Ishikawa (cell line): Measurements from ENCODE around the gene VPS39.

ENCODE experiments used
- CEBPB ChIP-seq: IDR thresholded peaks from 2 replicates; pipeline ENCODE4 v1.6.1; 2012
- CREB1 ChIP-seq: IDR thresholded peaks from 2 replicates; pipeline ENCODE4 v1.6.1; 2012; ENCODE audit warnings: low read depth
- EGR1 ChIP-seq: IDR thresholded peaks from 2 replicates; pipeline ENCODE4 v1.6.1; 2012
- EP300 ChIP-seq: IDR thresholded peaks from 2 replicates; pipeline ENCODE4 v1.6.1; 2012; ENCODE audit warnings: borderline replicate concordance
- FOXM1 ChIP-seq: IDR thresholded peaks from 2 replicates; pipeline ENCODE4 v1.6.1; 2012; ENCODE audit warnings: low read depth, borderline replicate concordance
- MAX ChIP-seq: IDR thresholded peaks from 2 replicates; pipeline ENCODE4 v1.6.1; 2012
- NFIC ChIP-seq: IDR thresholded peaks from 2 replicates; pipeline ENCODE4 v1.6.1; 2012
- RAD21 ChIP-seq: IDR thresholded peaks from 2 replicates; pipeline ENCODE4 v1.6.1; 2012; ENCODE audit warnings: low read depth
- REST ChIP-seq: IDR thresholded peaks from 2 replicates; pipeline ENCODE4 v1.6.1; 2012; ENCODE audit warnings: low read depth, mild to moderate bottlenecking
- TAF1 ChIP-seq: IDR thresholded peaks from 2 replicates; pipeline ENCODE4 v1.6.1; 2012; ENCODE audit warnings: low read depth, mild to moderate bottlenecking
- TCF12 ChIP-seq: IDR thresholded peaks from 2 replicates; pipeline ENCODE4 v1.6.1; 2012; ENCODE audit warnings: low read depth
- TEAD4 ChIP-seq: IDR thresholded peaks from 2 replicates; pipeline ENCODE4 v1.6.1; 2012
- USF1 ChIP-seq: IDR thresholded peaks from 2 replicates; pipeline ENCODE4 v1.6.1; 2012
- YY1 ChIP-seq: IDR thresholded peaks from 2 replicates; pipeline ENCODE4 v1.6.1; 2012; ENCODE audit warnings: low read depth
- ZBTB7A ChIP-seq: IDR thresholded peaks from 2 replicates; pipeline ENCODE4 v1.6.1; 2012; ENCODE audit warnings: low read depth

The VPS39 gene

GRCh38 chr15:42131826-42132806 is 76.0 kb downstream of the VPS39 start:
- TF ChIP-seq NFIC (0 out of 2 replicates have a peak, but pooled peaks have one; percentile 12), TCF12 (no peak)

- TF ChIP-seq TCF12 (no peak), TAF1 (no peak), EP300 (no peak), NFIC (no peak), MAX (no peak), USF1 (no peak), REST (no peak), FOXM1 (no peak), CREB1 (no peak), ZBTB7A (no peak), RAD21 (no peak), CEBPB (no peak), EGR1 (no peak), TEAD4 (no peak), YY1 (no peak)
Measured at GRCh38 chr15:42131006-42131405, 77.1 kb downstream of the VPS39 start.

GRCh38 chr15:42130246-42130986 is 77.7 kb downstream of the VPS39 start:
- no peak for TF ChIP-seq ZBTB7A
- TF ChIP-seq FOXM1 = no peak
- TF ChIP-seq NFIC = no peak

- no peak for TF ChIP-seq EP300
Measured at GRCh38 chr15:42129364-42129763, 78.7 kb downstream of the VPS39 start.

- TF ChIP-seq TEAD4 (no peak), FOXM1 (no peak), EP300 (no peak), CREB1 (no peak), NFIC (no peak), CEBPB (no peak), ZBTB7A (no peak), USF1 (no peak), REST (no peak), TCF12 (no peak), RAD21 (no peak), MAX (no peak), YY1 (no peak), TAF1 (no peak), EGR1 (no peak)
Measured at GRCh38 chr15:42128476-42128875, 79.6 kb downstream of the VPS39 start.

GRCh38 chr15:42123546-42123945 is 84.6 kb downstream of the VPS39 start:
- TF ChIP-seq EGR1 (no peak), USF1 (no peak)
